22Rv1 (cell line): ENCODE data around the gene SEPTIN12.

Source experiments
- H3K27ac ChIP-seq: fragments of 450-650 bp; 2 replicates; pipeline ENCODE4 v1.5.1; 2017
- ZFX ChIP-seq: fragments of 450-650 bp; IDR thresholded peaks from 2 replicates; pipeline ENCODE4 v1.6.1; 2017; ENCODE audit warnings: antibody characterized with exemption, borderline replicate concordance
- TF ChIP-seq, protein P1 (sequence below): fragments of 450-650 bp; IDR thresholded peaks from 2 replicates; pipeline ENCODE4 v1.5.1; 2017; ENCODE audit warnings: mild to moderate bottlenecking

The SEPTIN12 gene

DNA sequence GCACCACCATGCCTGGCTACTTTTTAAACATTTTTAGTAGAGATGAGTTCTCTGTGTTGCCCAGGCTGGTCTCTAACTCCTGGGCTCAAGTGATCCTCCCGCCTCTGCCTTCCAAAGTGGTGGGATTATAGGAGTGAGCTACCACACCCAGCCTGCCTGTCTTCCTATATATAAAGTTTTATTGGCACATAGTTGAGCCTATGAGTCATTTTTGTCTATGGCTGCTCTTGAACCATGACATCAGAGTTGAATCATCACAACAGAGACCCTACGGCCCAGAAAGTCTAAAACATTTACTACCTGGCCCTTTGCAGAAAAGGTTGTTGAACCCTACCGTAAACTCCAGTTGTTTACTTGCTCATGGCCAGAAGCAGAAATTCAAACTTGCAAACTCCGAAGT lies 7.9 kb downstream of the SEPTIN12 start:
- H3K27ac ChIP-seq, result no peak overlapping the region
- no peak for TF ChIP-seq ZFX
- TF ChIP-seq, protein P1, sequence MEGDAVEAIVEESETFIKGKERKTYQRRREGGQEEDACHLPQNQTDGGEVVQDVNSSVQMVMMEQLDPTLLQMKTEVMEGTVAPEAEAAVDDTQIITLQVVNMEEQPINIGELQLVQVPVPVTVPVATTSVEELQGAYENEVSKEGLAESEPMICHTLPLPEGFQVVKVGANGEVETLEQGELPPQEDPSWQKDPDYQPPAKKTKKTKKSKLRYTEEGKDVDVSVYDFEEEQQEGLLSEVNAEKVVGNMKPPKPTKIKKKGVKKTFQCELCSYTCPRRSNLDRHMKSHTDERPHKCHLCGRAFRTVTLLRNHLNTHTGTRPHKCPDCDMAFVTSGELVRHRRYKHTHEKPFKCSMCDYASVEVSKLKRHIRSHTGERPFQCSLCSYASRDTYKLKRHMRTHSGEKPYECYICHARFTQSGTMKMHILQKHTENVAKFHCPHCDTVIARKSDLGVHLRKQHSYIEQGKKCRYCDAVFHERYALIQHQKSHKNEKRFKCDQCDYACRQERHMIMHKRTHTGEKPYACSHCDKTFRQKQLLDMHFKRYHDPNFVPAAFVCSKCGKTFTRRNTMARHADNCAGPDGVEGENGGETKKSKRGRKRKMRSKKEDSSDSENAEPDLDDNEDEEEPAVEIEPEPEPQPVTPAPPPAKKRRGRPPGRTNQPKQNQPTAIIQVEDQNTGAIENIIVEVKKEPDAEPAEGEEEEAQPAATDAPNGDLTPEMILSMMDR, result no peak

DNA sequence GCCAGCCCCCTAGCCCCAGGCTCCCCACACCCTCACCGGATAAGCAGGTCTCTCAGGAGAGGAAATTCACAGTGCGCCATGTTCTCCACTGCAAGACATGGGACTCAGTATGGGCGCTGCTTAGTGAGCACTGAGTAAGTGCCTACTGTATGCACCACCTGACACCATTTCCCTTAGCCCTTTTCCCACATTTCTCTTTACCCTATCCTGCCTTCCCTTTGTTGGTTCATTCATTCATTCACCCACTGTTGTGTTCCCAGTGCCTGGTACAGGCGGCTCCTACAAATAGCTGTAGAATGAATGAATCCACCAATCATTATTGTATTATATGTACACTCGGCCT lies 10.1 kb downstream of the SEPTIN12 start:
- TF ChIP-seq ZFX, result no peak
- TF ChIP-seq, protein P1, result no peak

DNA sequence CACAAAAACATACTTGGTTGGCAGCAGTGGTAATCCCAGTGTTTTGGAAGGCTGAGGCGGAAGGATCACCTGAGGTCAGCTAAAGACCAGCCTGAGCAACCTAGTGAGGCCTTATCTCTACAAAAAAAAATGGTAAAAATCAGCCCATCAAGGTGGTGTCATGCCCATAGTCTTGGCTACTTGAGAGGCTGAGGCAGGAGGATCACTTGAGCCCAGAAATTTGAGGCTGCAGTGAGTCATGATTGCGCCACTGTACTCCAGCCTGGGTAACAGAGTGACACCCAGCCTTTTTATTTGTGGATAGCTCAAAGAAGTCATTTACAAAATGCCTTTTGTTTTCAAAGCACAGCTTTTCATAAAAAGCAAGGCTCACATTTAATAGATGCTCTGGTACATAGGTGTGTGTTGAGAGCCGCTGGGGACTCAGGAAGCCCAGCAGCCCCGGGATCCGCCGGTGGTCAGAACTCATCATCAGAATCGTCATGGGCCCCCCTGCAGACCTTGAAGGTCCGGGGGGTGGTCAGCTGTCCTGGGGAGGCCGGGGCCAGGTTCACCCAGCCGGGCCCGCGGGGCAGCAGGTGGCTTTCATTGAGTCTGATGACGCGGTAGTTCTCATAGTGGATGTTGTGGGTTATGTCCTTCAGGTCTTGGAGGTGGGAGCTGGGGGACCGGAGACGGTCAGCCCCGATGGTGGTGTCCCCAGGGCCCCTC lies 10.7 kb downstream of the SEPTIN12 start:
- no peak overlapping the region for H3K27ac ChIP-seq
- TF ChIP-seq, protein P1, result no peak
- TF ChIP-seq ZFX, result no peak

More for the DNA sequence above, 10.1 kb downstream of the SEPTIN12 start:
- H3K27ac ChIP-seq, result no peak overlapping the region

DNA sequence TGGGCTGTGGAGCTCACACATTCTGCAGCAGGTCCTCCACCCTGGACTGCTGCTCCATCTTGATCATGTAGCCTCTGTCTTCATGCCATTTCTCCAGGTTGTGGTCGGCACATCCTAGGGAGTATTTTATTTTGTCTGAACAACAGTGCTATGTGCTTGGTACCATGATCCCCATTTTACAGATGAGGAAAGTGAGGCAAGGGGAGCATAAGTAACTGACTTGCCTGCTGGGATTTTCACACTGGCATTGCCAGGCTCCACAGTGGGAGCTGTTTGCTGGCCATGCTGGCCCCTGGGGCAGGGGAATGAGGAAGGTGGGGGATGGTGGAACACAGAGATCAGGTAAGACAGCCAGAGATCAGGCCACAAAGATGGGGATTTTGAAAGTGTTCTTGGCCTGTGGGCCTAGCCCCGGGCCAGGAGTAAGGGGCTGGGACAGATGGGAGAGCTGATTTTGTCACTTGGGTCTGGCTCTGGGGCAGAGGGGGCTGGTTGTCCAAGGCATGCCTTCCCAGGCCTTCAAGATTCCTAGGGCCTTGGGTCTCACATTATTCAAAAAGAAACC lies 11.9 kb downstream of the SEPTIN12 start:
- TF ChIP-seq, protein P1, result no peak
- TF ChIP-seq ZFX, result no peak
- H3K27ac ChIP-seq, result no peak overlapping the region

DNA sequence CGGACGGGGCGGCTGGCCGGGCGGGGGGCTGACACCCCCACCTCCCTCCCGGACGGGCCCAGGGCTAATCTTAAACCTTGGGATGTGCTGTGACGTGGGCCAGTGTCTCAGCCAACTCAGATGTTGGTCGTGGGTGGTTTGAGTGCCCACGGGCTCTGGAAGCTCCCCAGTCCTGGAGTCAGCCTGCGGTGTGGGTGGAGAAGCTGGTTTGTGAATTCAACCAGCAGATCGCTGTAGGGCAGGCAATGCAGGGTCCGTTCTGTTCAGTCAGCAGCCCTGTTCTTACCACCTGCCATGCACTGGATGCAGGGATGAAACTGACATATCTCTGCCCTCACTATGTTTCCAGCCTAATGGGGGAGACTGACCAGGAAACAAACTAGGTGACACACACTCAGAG lies 13.1 kb downstream of the SEPTIN12 start:
- no peak for TF ChIP-seq ZFX
- TF ChIP-seq, protein P1, result no peak
- H3K27ac ChIP-seq, result no peak overlapping the region

DNA sequence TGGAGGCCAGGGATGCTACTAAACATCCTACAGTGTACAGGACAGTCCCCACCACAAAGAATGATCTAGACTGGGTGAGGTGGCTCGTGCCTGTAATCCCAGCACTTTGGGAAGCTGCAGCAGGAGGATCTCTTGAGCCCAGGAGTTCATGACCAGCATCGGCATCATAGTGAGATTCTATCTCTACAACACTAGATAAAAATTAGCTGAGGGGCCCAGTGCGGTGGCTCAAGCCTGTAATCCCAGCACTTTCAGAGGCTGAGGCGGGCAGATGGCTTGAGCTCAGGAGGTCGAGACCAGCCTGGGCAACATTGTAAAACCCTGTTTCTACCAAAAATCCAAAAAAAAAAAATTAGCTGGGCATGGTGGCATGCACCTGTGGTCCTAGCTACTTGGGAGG lies 15.8 kb downstream of the SEPTIN12 start:
- TF ChIP-seq, protein P1, result no peak
- H3K27ac ChIP-seq, result no peak overlapping the region

DNA sequence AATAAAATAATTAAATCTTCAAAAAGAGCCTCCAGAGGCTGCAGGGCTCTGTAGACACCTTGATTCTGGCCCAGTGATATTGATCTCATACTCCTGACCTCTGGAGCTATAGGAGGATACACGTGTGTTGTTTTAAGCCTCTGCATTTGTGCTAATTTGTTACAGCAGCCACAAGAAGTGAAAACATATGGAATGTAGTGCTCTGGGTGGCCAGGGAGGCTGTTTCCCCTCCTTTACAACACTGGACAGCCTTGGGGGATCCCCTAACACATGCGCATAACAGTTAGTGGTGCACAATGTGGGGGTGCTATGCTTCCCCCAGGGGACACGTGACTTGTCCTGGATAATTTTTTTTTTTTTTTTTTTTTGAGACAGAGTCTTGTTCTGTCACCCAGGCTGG lies 16.5 kb downstream of the SEPTIN12 start:
- TF ChIP-seq, protein P1, result no peak
- no peak for TF ChIP-seq ZFX
- no peak overlapping the region for H3K27ac ChIP-seq
